GM12878 (cell line): ENCODE data around the gene DPYSL4. TPM values are rescaled to one million over a fixed set of nuclear protein-coding genes. Genes with fewer than 3 reads are reported as not detected.

Experiments
- ATAC-seq: fragments of 200-7000 bp; cut with Tn5 transposase; 3 replicates; pipeline ENCODE4 v1.9.1; 2020; ENCODE audit warnings: mild to moderate bottlenecking, moderate library complexity
- BruUV-seq: library from RNA; stranded (reverse); fragments of 400-500 nt; replicated peaks from 2 replicates; lab custom pipeline; 2021; lab: Mats Ljungman, UMichigan
- CTCF ChIA-PET: fragments of 300-600 bp; sonication (Branson Sonifier 250); formaldehyde crosslinking; extraction: SDS; loops from one replicate; lab custom pipeline; 2021; ENCODE audit warnings: inconsistent platforms; lab: Yijun Ruan, JAX
- POLR2A ChIA-PET: fragments of 350-600 bp; formaldehyde crosslinking; extraction: SDS; loops from one replicate; lab custom pipeline; 2021; ENCODE audit warnings: inconsistent platforms; lab: Charles Lee
- RAD21 ChIA-PET: fragments of 300-600 bp; sonication (Branson Sonifier 250); formaldehyde crosslinking; loops from one replicate; lab custom pipeline; 2023; ENCODE audit warnings: antibody characterized with exemption; ENCODE audit not compliant: unreplicated experiment; lab: Charles Lee
- SMC1A ChIA-PET: fragments of 300-600 bp; sonication (Branson Sonifier 250); formaldehyde crosslinking; loops from one replicate; lab custom pipeline; 2023; ENCODE audit not compliant: unreplicated experiment, uncharacterized antibody; lab: Charles Lee
- DNase-seq: peaks from one replicate; pipeline ENCODE4 v3.0.0-alpha.2; 2011; ENCODE audit warnings: low read depth, low spot score
- FAIRE-seq: peaks from 3 replicates; lab custom pipeline; 2011; peaks lifted over from hg19 to GRCh38; lab: Jason Lieb, UNC
- H2AFZ ChIP-seq: 2 replicates; pipeline ENCODE4 v1.6.0; 2011; ENCODE audit warnings: low read depth, low read length, control low read depth; ENCODE audit not compliant: control insufficient read depth
- H3K27ac ChIP-seq: 2 replicates; pipeline ENCODE4 v1.5.1; 2011; ENCODE audit warnings: control low read depth; ENCODE audit not compliant: control insufficient read depth, insufficient read depth
- H3K27me3 ChIP-seq, 2 experiments: replicated peaks in 1 of 2; 2 replicates each; pipeline versions ENCODE4 v1.6.0 to v1.6.1; 2011; ENCODE audit warnings: low read length in 1 of 2; ENCODE audit not compliant: control insufficient read depth in 2 of 2, insufficient read depth in 2 of 2
- H3K36me3 ChIP-seq, 2 experiments: 2 replicates each; pipeline ENCODE4 v1.5.1; 2011; ENCODE audit warnings: low read length in 1 of 2; ENCODE audit not compliant: control insufficient read depth in 2 of 2, insufficient read depth in 2 of 2
- H3K4me1 ChIP-seq: 2 replicates; pipeline ENCODE4 v1.6.1; 2011; ENCODE audit warnings: mild to moderate bottlenecking, low read length, moderate library complexity, mixed read lengths; ENCODE audit not compliant: control insufficient read depth, insufficient read depth
- H3K4me2 ChIP-seq: 2 replicates; pipeline ENCODE4 v1.6.0; 2011; ENCODE audit warnings: control low read depth; ENCODE audit not compliant: control insufficient read depth, insufficient read depth
- H3K4me3 ChIP-seq: fragments of 200-600 bp; sonication (generic); 2 replicates; pipeline ENCODE4 v1.5.1; 2016
- H3K79me2 ChIP-seq: 2 replicates; pipeline ENCODE4 v1.6.0; 2011; ENCODE audit warnings: low read length; ENCODE audit not compliant: control insufficient read depth, insufficient read depth
- H3K9ac ChIP-seq: 2 replicates; pipeline ENCODE4 v1.8.0; 2011; ENCODE audit warnings: low read length, control low read depth, mixed read lengths; ENCODE audit not compliant: control insufficient read depth, insufficient read depth
- H3K9me3 ChIP-seq: replicated peaks from 3 replicates; pipeline ENCODE4 v1.5.1; 2011; ENCODE audit warnings: mild to moderate bottlenecking, low read length; ENCODE audit not compliant: control insufficient read depth, insufficient read depth
- H4K20me1 ChIP-seq: 2 replicates; pipeline ENCODE4 v1.6.0; 2011; ENCODE audit not compliant: control insufficient read depth, insufficient read depth
- CEBPZ ChIP-seq: fragments of 150-350 bp; IDR thresholded peaks from 2 replicates; pipeline ENCODE4 v1.6.1; 2016; ENCODE audit warnings: low read depth, low read length
- CHD2 ChIP-seq: IDR thresholded peaks from 2 replicates; pipeline ENCODE4 v1.6.1; 2011; ENCODE audit warnings: low read depth, low read length, improper control_type of control experiment, borderline replicate concordance
- DPF2 ChIP-seq: fragments of 450-650 bp; IDR thresholded peaks from 2 replicates; pipeline ENCODE4 v1.6.1; 2017; ENCODE audit warnings: mild to moderate bottlenecking
- FOXM1 ChIP-seq: IDR thresholded peaks from 2 replicates; pipeline ENCODE4 v1.6.1; 2012; ENCODE audit warnings: low read depth, mild to moderate bottlenecking, inconsistent platforms, low read length, moderate library complexity
- KLF5 ChIP-seq: fragments of 450-650 bp; IDR thresholded peaks from 2 replicates; pipeline ENCODE4 v1.6.1; 2014; ENCODE audit warnings: mild to moderate bottlenecking; ENCODE audit not compliant: partially characterized antibody
- MTA3 ChIP-seq: IDR thresholded peaks from 2 replicates; pipeline ENCODE4 v1.6.1; 2012; ENCODE audit warnings: low read length, inconsistent platforms, borderline replicate concordance
- RAD51 ChIP-seq: fragments of 450-650 bp; IDR thresholded peaks from 2 replicates; pipeline ENCODE4 v1.6.1; 2016; ENCODE audit warnings: moderate library complexity, mild to moderate bottlenecking, inconsistent platforms
- RELB ChIP-seq: fragments of 450-650 bp; IDR thresholded peaks from 2 replicates; pipeline ENCODE4 v1.6.1; 2017; ENCODE audit warnings: low read depth, mild to moderate bottlenecking, moderate library complexity
- RFX5 ChIP-seq: IDR thresholded peaks from 2 replicates; pipeline ENCODE4 v1.6.1; 2011; ENCODE audit warnings: low read depth, low read length, improper control_type of control experiment
- TAF1 ChIP-seq: IDR thresholded peaks from 2 replicates; pipeline ENCODE4 v1.6.1; 2011; ENCODE audit warnings: mild to moderate bottlenecking, low read depth, low read length, borderline replicate concordance
- ZBED1 ChIP-seq: IDR thresholded peaks from 2 replicates; pipeline ENCODE4 v1.6.1; 2016; ENCODE audit warnings: borderline replicate concordance
- ZSCAN29 ChIP-seq: fragments of 450-650 bp; IDR thresholded peaks from 2 replicates; pipeline ENCODE4 v1.6.1; 2017; ENCODE audit warnings: mild to moderate bottlenecking, moderate library complexity
- ZZZ3 ChIP-seq: IDR thresholded peaks from 2 replicates; pipeline ENCODE4 v1.6.1; 2011; ENCODE audit warnings: low read depth; ENCODE audit not compliant: control insufficient read depth, insufficient read length
- WGBS: methylation state at CpG from one replicate; pipeline ENCODE4 v1.1.6; 2016; ENCODE audit warnings: low lambda C conversion rate; ENCODE audit not compliant: insufficient replicate concordance, insufficient coverage; ENCODE audit errors: missing lambda C conversion rate; 5-methylcytosine and 5-hydroxymethylcytosine counted together
- in situ Hi-C: fragments of 300-500 bp; cut with MboI; formaldehyde crosslinking; loops from 9 replicates; pipeline ENCODE4 v1.14.3; 2018; ENCODE audit warnings: mixed read lengths
- intact Hi-C: fragments of 100-400 bp; cut with micrococcal nuclease; formaldehyde crosslinking; loops from one replicate; pipeline ENCODE4 v1.14.2; 2022; ENCODE audit not compliant: unreplicated experiment
- polyA plus RNA-seq, 11 experiments: library from polyadenylated mRNA; depleted of rRNA in 4 of 11; unstranded in 6 of 11; stranded (reverse) in 5 of 11; fragments of >200 nt; fragmentation: Nextera tagmentation in 4 of 11; fragmentation: Illumina TruSeq in 1 of 11; extraction: Ambion mirVana in 4 of 11; extraction: Trizol in 1 of 11; gene quantifications; 1 replicate in 1 of 11; 2 replicates in 10 of 11; pipeline versions ENCODE4 v1.2.1 to v1.2.3, GENCODE V29; 2011 to 2016; ENCODE audit warnings: inconsistent platforms in 2 of 11, missing spikeins in 2 of 11, low read depth in 1 of 11
- total RNA-seq, 4 experiments: library from RNA; depleted of rRNA in 3 of 4; stranded (reverse); fragments of >200 nt in 3 of 4; fragmentation: Illumina TruSeq in 1 of 4; extraction: Trizol in 1 of 4; gene quantifications; 2 replicates each; pipeline versions ENCODE4 v1.2.1 to v1.2.3, GENCODE V29; 2013 to 2021

DPYSL4 gene
- total and polyA plus RNA-seq, 10 of the 15 experiments (the other 5 are each of a cell fraction or from before 2014, with no cell fraction given): 0.10 to 0.21 TPM; not detected in 8

GRCh38 chr10:132188331-132188730 lies 1.6 kb downstream of the DPYSL4 start:
- POLR2A ChIA-PET: no interaction called here
- TF ChIP-seq RELB: no peak
- no peak for TF ChIP-seq RFX5
- no peak for TF ChIP-seq ZSCAN29
- TF ChIP-seq KLF5: no peak
- no peak for TF ChIP-seq MTA3
- no peak for TF ChIP-seq ZBED1
- no peaks in the 10 kb centered on the region for H3K27me3 ChIP-seq
- in situ Hi-C loops: no loop called here
- H3K9ac ChIP-seq: no peak overlapping the region
- no peaks in the 10 kb centered on the region; the same call in 2 of the 3 replicates for H3K9me3 ChIP-seq
- no peak overlapping the region for H3K4me2 ChIP-seq
- no peak for FAIRE-seq
- RAD21 ChIA-PET: no interaction called here
- DNase-seq: no peak
- WGBS: 37% methylated on average over 13 of the region's 13 CpGs
- SMC1A ChIA-PET: no interaction called here
- H3K4me1 ChIP-seq: no peaks in the 10 kb centered on the region
- no peak overlapping the region for H3K27ac ChIP-seq
- H3K4me3 ChIP-seq: no peak overlapping the region
- no peaks in the 10 kb centered on the region for H3K79me2 ChIP-seq
- CTCF ChIA-PET: no interaction called here
- H3K36me3 ChIP-seq: no peaks in the 10 kb centered on the region
- no peaks in the 10 kb centered on the region for H4K20me1 ChIP-seq
- ATAC-seq: no peak
- no peak overlapping the region for H2AFZ ChIP-seq
- BruUV-seq: no TSS peak
- intact Hi-C loops: no loop called here

GRCh38 chr10:132189016-132189415 lies 2.3 kb downstream of the DPYSL4 start:
- Histone ChIP-seq H3K4me3 (no peak overlapping the region), H3K27ac (no peak overlapping the region), H3K9ac (no peak overlapping the region), H3K9me3 (no peaks in the 10 kb centered on the region; the same call in 2 of the 3 replicates), H4K20me1 (no peaks in the 10 kb centered on the region), H3K4me2 (no peak overlapping the region), H3K27me3 (no peaks in the 10 kb centered on the region), H3K4me1 (no peaks in the 10 kb centered on the region), H2AFZ (no peak overlapping the region), H3K36me3 (no peaks in the 10 kb centered on the region), H3K79me2 (no peaks in the 10 kb centered on the region)
- intact Hi-C loops: no loop called here
- POLR2A ChIA-PET: no interaction called here
- SMC1A ChIA-PET: no interaction called here
- ATAC-seq: no peak
- in situ Hi-C loops: no loop called here
- no TSS peak for BruUV-seq
- DNase-seq: no peak
- WGBS: 44% methylated on average over 16 of the region's 16 CpGs
- no peak for FAIRE-seq
- RAD21 ChIA-PET: no interaction called here
- CTCF ChIA-PET: no interaction called here
- TF ChIP-seq FOXM1 (no peak), DPF2 (no peak), CEBPZ (no peak), TAF1 (no peak), RAD51 (no peak), ZZZ3 (no peak), CHD2 (no peak)
